Esophagus muscularis mucosa (tissue), 3 donors: ENCODE data around the gene COL6A3.

ENCODE experiments used
- CTCF ChIP-seq, 3 experiments: fragments of 200-600 bp in 2 of 3; fragments of 450-650 bp in 1 of 3; sonication (generic) in 2 of 3; IDR thresholded peaks; one replicate each; pipeline ENCODE4 v1.5.1; 2017 to 2019; ENCODE audit warnings: antibody characterized with exemption in 3 of 3, mild to moderate bottlenecking in 2 of 3, moderate library complexity in 1 of 3
- POLR2A ChIP-seq: fragments of 450-650 bp; IDR thresholded peaks from one replicate; pipeline ENCODE4 v1.6.1; 2017; ENCODE audit warnings: antibody characterized with exemption, moderate library complexity, mild to moderate bottlenecking, low read depth

GRCh38 chr2:237447496-237447895 lies 33.5 kb upstream of the COL6A3 start:
- TF ChIP-seq CTCF (IDR thresholded peaks at IDR 0.05) (no peak), POLR2A (no peak)
